Tibial nerve (tissue), 4 donors: ENCODE results near the gene TTYH1. TPM values are rescaled to one million over a fixed set of nuclear protein-coding genes. Genes with fewer than 3 reads are reported as not detected.

Experiments
- DNase-seq, 2 donors: peaks; one replicate each; pipeline ENCODE4 v3.0.0-alpha.2; 2019; ENCODE audit warnings: low spot score in 2 of 2
- H3K27ac ChIP-seq, 4 donors: fragments of 200-600 bp; sonication (generic) in 3 of 4; one replicate each; pipeline ENCODE4 v1.5.1; 2017 to 2019; ENCODE audit warnings: mild to moderate bottlenecking in 1 of 4
- H3K27me3 ChIP-seq, 2 donors: fragments of 200-600 bp; sonication (generic) in 1 of 2; one replicate each; pipeline versions ENCODE4 v1.5.1 to v1.6.0; 2017 to 2019
- H3K36me3 ChIP-seq, 3 donors: fragments of 200-600 bp; sonication (generic); one replicate each; pipeline ENCODE4 v1.5.1; 2018 to 2019
- H3K4me1 ChIP-seq, 4 donors: fragments of 200-600 bp; sonication (generic) in 3 of 4; one replicate each; pipeline ENCODE4 v1.5.1; 2017 to 2019
- H3K4me3 ChIP-seq, 4 donors: fragments of 200-600 bp; sonication (generic) in 3 of 4; one replicate each; pipeline ENCODE4 v1.5.1; 2017 to 2019; ENCODE audit warnings: mild to moderate bottlenecking in 1 of 4, moderate library complexity in 1 of 4
- H3K9me3 ChIP-seq, 4 donors: fragments of 200-600 bp; sonication (generic) in 3 of 4; one replicate each; pipeline ENCODE4 v1.5.1; 2017 to 2019
- EP300 ChIP-seq, 2 donors: sonication (generic); formaldehyde crosslinking; IDR thresholded peaks; one replicate each; pipeline ENCODE4 v1.6.1; 2017; ENCODE audit warnings: antibody characterized with exemption in 2 of 2, mild to moderate bottlenecking in 1 of 2
- POLR2A ChIP-seq, 2 donors: fragments of 450-650 bp; IDR thresholded peaks; one replicate each; pipeline ENCODE4 v1.6.1; 2017; ENCODE audit warnings: antibody characterized with exemption in 2 of 2, mild to moderate bottlenecking in 2 of 2, moderate library complexity in 2 of 2
- WGBS, 2 donors: methylation state at CpG; one replicate each; pipeline ENCODE4 v1.1.5; 2018; 5-methylcytosine and 5-hydroxymethylcytosine counted together
- total RNA-seq, 4 donors: library from RNA; depleted of rRNA; stranded (reverse); fragments of >200 nt; gene quantifications; one replicate each; pipeline ENCODE4 v1.1.0, GENCODE V29; 2016
- TF ChIP-seq, protein P1 (sequence below), 5 experiments: fragments of 200-600 bp in 3 of 5; fragments of 450-650 bp in 2 of 5; sonication (generic) in 3 of 5; IDR thresholded peaks; one replicate each; pipeline ENCODE4 v1.5.1; 2016 to 2019; ENCODE audit warnings: antibody characterized with exemption in 5 of 5, mild to moderate bottlenecking in 3 of 5, moderate library complexity in 2 of 5

The TTYH1 gene
- total RNA-seq, 4 donors from 2014 or later = 21.0 to 50.0 (median 34.9) TPM

DNA sequence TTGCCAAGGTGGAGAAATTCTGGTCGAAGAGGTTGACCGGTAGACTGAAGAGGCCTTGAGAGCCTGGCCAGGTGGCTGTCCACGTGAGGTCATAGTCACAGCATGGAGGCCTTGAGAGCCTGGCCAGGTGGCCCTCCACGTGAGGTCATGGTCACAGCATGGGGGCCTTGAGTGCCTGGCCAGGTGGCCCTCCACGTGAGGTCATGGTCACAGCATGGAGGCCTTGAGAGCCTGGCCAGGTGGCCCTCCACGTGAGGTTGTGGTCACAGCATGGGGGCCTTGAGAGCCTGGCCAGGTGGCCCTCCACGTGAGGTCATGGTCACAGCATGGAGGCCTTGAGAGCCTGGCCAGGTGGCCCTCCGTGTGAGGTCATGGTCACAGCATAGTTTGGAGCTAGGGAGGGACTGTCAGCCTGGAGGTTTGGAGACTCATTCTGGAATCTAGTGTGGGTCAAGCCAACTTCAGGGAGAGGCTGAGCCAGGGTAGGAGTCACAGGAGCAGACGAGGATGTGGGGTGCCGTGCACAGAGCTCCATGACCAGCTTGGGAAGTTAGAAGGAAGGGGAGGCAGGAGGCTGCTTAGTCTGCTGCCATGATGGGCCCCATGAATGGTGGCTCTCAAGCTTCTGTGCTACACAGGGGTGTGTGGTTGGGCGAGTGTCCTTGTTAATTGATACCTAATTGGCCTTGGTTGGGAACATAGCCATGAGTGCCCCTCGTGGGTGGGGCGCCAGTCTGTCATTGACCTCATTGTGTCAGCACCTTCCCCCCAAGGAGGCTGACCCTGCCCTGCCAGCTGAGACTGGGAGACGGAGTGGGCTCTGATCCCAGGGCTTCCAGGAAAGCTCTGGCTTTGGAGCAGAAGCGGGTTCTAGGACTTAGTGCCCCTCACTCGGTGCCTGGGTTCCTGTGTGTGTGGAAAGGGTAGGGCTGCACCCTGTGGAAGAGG, 44.3 kb downstream of the TTYH1 start:
- TF ChIP-seq POLR2A (IDR thresholded peaks at IDR 0.05) (no peak), EP300 (IDR thresholded peaks at IDR 0.05) (no peak)
- TF ChIP-seq, protein P1, sequence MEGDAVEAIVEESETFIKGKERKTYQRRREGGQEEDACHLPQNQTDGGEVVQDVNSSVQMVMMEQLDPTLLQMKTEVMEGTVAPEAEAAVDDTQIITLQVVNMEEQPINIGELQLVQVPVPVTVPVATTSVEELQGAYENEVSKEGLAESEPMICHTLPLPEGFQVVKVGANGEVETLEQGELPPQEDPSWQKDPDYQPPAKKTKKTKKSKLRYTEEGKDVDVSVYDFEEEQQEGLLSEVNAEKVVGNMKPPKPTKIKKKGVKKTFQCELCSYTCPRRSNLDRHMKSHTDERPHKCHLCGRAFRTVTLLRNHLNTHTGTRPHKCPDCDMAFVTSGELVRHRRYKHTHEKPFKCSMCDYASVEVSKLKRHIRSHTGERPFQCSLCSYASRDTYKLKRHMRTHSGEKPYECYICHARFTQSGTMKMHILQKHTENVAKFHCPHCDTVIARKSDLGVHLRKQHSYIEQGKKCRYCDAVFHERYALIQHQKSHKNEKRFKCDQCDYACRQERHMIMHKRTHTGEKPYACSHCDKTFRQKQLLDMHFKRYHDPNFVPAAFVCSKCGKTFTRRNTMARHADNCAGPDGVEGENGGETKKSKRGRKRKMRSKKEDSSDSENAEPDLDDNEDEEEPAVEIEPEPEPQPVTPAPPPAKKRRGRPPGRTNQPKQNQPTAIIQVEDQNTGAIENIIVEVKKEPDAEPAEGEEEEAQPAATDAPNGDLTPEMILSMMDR (IDR thresholded peaks at IDR 0.05) = no peak
- H3K27ac ChIP-seq = no peak overlapping the region
- no peaks in the 10 kb centered on the region for H3K9me3 ChIP-seq
- DNase-seq = no peak
- 64 to 73% methylated on average over 13 to 15 of the region's 16 CpGs for WGBS, 2 donors
- H3K4me3 ChIP-seq = no peak overlapping the region
- H3K36me3 ChIP-seq = peaks cover 0 to 78% (median 59%) of the 10 kb centered on the region in 3 donors
- H3K27me3 ChIP-seq = no peaks in the 10 kb centered on the region
- H3K4me1 ChIP-seq = peaks cover 0 to 58% (median 15%) of the 10 kb centered on the region in 4 donors

DNA sequence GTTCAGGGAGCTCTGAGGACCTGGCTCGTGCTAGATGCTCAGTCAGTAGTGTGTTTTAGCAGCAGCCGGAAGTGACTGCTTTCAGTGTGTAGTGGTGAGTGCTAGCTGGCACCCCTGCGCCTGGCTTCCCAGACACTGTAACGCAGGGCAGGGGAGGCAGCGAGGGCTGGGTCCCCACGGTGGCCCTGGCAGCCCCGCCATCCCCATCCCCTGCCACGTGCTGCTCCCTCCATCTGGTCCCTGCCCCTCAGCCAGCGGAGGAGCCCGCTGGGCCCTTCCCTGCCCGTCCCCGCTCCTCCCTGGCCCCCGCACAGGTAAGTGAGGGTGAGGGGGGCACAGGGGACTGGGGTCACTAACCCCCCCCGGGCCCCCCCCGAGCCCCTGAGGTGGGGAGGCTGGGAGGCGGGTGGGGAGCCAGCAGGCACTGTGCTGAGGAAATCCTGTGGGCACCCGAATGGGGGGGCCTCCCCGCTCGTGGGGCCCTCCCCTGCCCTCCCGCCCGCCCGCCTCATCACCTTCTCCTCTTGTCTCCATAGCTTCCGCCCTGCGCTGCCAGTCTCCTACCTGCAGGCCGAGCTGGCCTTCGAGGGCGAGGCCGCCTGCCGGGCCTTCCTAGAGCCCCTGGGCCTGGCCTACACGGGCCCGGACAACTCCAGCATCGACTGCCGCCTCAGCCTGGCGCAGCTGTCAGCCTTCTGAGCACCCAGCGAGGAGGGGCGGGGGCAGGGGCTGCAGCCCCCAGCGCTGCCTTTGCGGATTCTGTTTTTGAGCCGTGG, 45.2 kb downstream of the TTYH1 start:
- TF ChIP-seq, protein P1 (IDR thresholded peaks at IDR 0.05) = no peak
- TF ChIP-seq POLR2A (IDR thresholded peaks at IDR 0.05) = no peak
- TF ChIP-seq EP300 (IDR thresholded peaks at IDR 0.05) = no peak
- peaks cover 0 to 70% (median 50%) of the 10 kb centered on the region in 3 donors for H3K36me3 ChIP-seq
- no peak overlapping the region for H3K4me3 ChIP-seq
- no peak for DNase-seq
- H3K4me1 ChIP-seq = peaks cover 0 to 62% (median 15%) of the 10 kb centered on the region in 4 donors
- H3K27me3 ChIP-seq = no peaks in the 10 kb centered on the region
- WGBS, 2 donors = 76 to 79% methylated on average over 24 to 34 of the region's 39 CpGs
- no peak overlapping the region for H3K27ac ChIP-seq
- H3K9me3 ChIP-seq = no peaks in the 10 kb centered on the region

DNA sequence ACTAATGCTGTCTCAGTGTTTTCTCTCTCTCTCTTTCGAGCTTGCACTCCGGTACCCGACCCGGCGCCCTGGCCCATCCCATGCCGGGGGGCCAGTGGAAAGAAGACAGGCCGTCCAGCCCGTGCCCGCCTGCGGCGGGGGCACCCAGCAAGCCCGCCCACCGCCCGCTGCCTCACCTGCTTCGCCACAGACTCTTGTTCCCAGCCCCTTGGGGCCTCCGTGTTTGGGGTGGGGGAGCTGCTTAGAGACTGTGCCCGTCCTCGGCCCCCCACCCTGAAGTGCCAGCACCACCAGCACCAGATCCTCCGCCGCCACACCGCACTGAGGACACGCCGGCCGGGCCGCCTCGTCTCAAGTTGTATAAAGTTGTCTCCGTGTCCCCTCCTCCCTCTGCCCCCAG, 45.9 kb downstream of the TTYH1 start:
- WGBS, 2 donors = 71 to 76% methylated on average over 18 to 25 of the region's 27 CpGs
- Histone ChIP-seq H3K4me3 (no peak overlapping the region), H3K27ac (peak overlapping the region in 2 of 4 donors; percentile 7 to 24), H3K9me3 (no peaks in the 10 kb centered on the region), H3K27me3 (no peaks in the 10 kb centered on the region), H3K4me1 (peaks cover 0 to 70% (median 15%) of the 10 kb centered on the region in 4 donors), H3K36me3 (peaks cover 0 to 62% (median 42%) of the 10 kb centered on the region in 3 donors)
- TF ChIP-seq POLR2A (IDR thresholded peaks at IDR 0.05) = no peak
- TF ChIP-seq, protein P1 (IDR thresholded peaks at IDR 0.05) = no peak
- TF ChIP-seq EP300 (IDR thresholded peaks at IDR 0.05) = no peak
- no peak for DNase-seq

DNA sequence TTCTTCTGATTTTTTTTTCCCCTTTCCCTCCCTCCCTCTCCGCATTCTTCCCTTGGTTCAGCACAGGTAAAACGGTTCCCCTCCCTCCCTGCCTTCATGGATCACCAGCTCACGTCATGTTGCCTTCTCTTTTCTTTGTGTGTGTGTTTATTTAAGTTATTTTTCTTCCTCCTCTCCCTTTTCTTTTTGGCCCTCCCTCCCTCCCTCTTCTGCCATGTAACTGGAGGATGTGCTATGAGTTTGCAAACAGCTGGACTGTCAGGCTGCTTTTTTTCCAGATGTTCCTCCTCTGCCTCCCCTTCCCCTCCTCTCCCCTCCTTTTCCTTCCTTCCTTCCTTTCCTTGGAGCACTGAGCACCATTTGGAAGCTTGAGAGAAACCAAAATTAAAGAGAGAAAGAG, 46.3 kb downstream of the TTYH1 start:
- Histone ChIP-seq H3K4me3 (no peak overlapping the region), H3K4me1 (peaks cover 0 to 72% (median 15%) of the 10 kb centered on the region in 4 donors), H3K27ac (peak overlapping the region in 3 of 4 donors; percentile 94 to 96 (median 96)), H3K27me3 (no peaks in the 10 kb centered on the region), H3K9me3 (no peaks in the 10 kb centered on the region), H3K36me3 (peaks cover 0 to 58% (median 38%) of the 10 kb centered on the region in 3 donors)
- no peak for DNase-seq
- no peak for TF ChIP-seq POLR2A (IDR thresholded peaks at IDR 0.05)
- TF ChIP-seq, protein P1 (IDR thresholded peaks at IDR 0.05) = no peak
- TF ChIP-seq EP300 (IDR thresholded peaks at IDR 0.05) = no peak
- 52 to 58% methylated on average over 3 of the region's 3 CpGs for WGBS, 2 donors
